WTC11 (cell line): ENCODE data around the gene KIAA1958. TPM values are rescaled to one million over a fixed set of nuclear protein-coding genes. Genes with fewer than 3 reads are reported as not detected.

Experiments used
- ATAC-seq: fragments of 200-7000 bp; cut with Tn5 transposase; 2 replicates; pipeline ENCODE4 v1.10.0; 2021; ENCODE audit warnings: mild to moderate bottlenecking, moderate library complexity
- CTCF ChIA-PET: fragments of 300-600 bp; sonication (Branson Sonifier 250); formaldehyde crosslinking; loops from one replicate; lab custom pipeline; 2021; ENCODE audit warnings: antibody characterized with exemption; lab: Charles Lee
- POLR2A ChIA-PET: fragments of 350-600 bp; sonication (Branson Sonifier 250); formaldehyde crosslinking; loops from one replicate; lab custom pipeline; 2021; ENCODE audit warnings: antibody characterized with exemption; lab: Charles Lee
- DNase-seq: peaks from one replicate; pipeline ENCODE4 v3.0.0; 2021; ENCODE audit warnings: low spot score
- H3K27ac Mint-ChIP-seq: 2 replicates; pipeline ENCODE4 v1.8.0; 2021; ENCODE audit warnings: mixed read lengths
- H3K27me3 Mint-ChIP-seq: 2 replicates; pipeline ENCODE4 v1.8.0; 2021; ENCODE audit warnings: low read depth, mild to moderate bottlenecking, moderate library complexity, mixed read lengths
- H3K36me3 Mint-ChIP-seq: 2 replicates; pipeline ENCODE4 v1.8.0; 2021; ENCODE audit warnings: mixed read lengths
- H3K4me1 Mint-ChIP-seq: 2 replicates; pipeline ENCODE4 v1.8.0; 2022; ENCODE audit warnings: mixed read lengths
- H3K4me3 Mint-ChIP-seq: 2 replicates; pipeline ENCODE4 v1.8.0; 2021; ENCODE audit warnings: mild to moderate bottlenecking, moderate library complexity, mixed read lengths
- H3K9me3 Mint-ChIP-seq: 2 replicates; pipeline ENCODE4 v1.8.0; 2021; ENCODE audit warnings: mixed read lengths
- CREB1 ChIP-seq: sonication (generic); formaldehyde crosslinking; IDR thresholded peaks from 2 replicates; pipeline ENCODE4 v1.8.0; 2023; ENCODE audit warnings: mild to moderate bottlenecking, missing genetic modification reagents
- CTCF ChIP-seq: fragments of 200-600 bp; IDR thresholded peaks from 2 replicates; pipeline ENCODE4 v1.8.0; 2022; ENCODE audit warnings: antibody characterized with exemption
- FOXJ3 ChIP-seq: sonication (generic); formaldehyde crosslinking; IDR thresholded peaks from 2 replicates; pipeline ENCODE4 v1.9.0; 2021; ENCODE audit warnings: missing genetic modification reagents, mild to moderate bottlenecking, borderline replicate concordance
- FOXP1 ChIP-seq: sonication (generic); formaldehyde crosslinking; IDR thresholded peaks from 2 replicates; pipeline ENCODE4 v1.8.0; 2022; ENCODE audit warnings: missing genetic modification reagents, mild to moderate bottlenecking, moderate library complexity, borderline replicate concordance
- HMGXB4 ChIP-seq: sonication (generic); formaldehyde crosslinking; IDR thresholded peaks from 2 replicates; pipeline ENCODE4 v1.8.1; 2023; ENCODE audit warnings: mild to moderate bottlenecking, moderate library complexity, missing genetic modification reagents
- IRF1 ChIP-seq: sonication (generic); formaldehyde crosslinking; IDR thresholded peaks from 2 replicates; pipeline ENCODE4 v1.8.0; 2023; ENCODE audit warnings: missing genetic modification reagents
- JUN ChIP-seq: sonication (generic); formaldehyde crosslinking; IDR thresholded peaks from 2 replicates; pipeline ENCODE4 v1.8.0; 2023; ENCODE audit warnings: mild to moderate bottlenecking, missing genetic modification reagents
- MAX ChIP-seq: sonication (generic); formaldehyde crosslinking; IDR thresholded peaks from 2 replicates; pipeline ENCODE4 v1.8.0; 2022; ENCODE audit warnings: mild to moderate bottlenecking, missing genetic modification reagents
- NFATC4 ChIP-seq: fragments of 250-450 bp; sonication (Bioruptor Pico); IDR thresholded peaks from 2 replicates; pipeline ENCODE4 v1.9.0; 2021; ENCODE audit warnings: mild to moderate bottlenecking
- NFYB ChIP-seq: sonication (generic); formaldehyde crosslinking; conservative IDR thresholded peaks from 2 replicates; pipeline ENCODE4 v1.8.0; 2022; ENCODE audit warnings: low read depth, missing genetic modification reagents
- NR2C2 ChIP-seq: sonication (generic); formaldehyde crosslinking; IDR thresholded peaks from 2 replicates; pipeline ENCODE4 v1.8.0; 2022; ENCODE audit warnings: mild to moderate bottlenecking, missing genetic modification reagents
- SMAD3 ChIP-seq: sonication (generic); formaldehyde crosslinking; IDR thresholded peaks from 2 replicates; pipeline ENCODE4 v1.8.0; 2022; ENCODE audit warnings: missing genetic modification reagents, mild to moderate bottlenecking, borderline replicate concordance
- STAT6 ChIP-seq: sonication (generic); formaldehyde crosslinking; conservative IDR thresholded peaks from 2 replicates; pipeline ENCODE4 v1.8.1; 2023; ENCODE audit warnings: mild to moderate bottlenecking, low read depth, missing genetic modification reagents, moderate library complexity
- TEAD4 ChIP-seq: sonication (generic); formaldehyde crosslinking; IDR thresholded peaks from 2 replicates; pipeline ENCODE4 v1.8.0; 2022; ENCODE audit warnings: mild to moderate bottlenecking, missing genetic modification reagents
- TP53 ChIP-seq: sonication (generic); formaldehyde crosslinking; IDR thresholded peaks from 2 replicates; pipeline ENCODE4 v1.8.1; 2023; ENCODE audit warnings: mild to moderate bottlenecking, missing genetic modification reagents
- ZNF121 ChIP-seq: sonication (generic); formaldehyde crosslinking; IDR thresholded peaks from 2 replicates; pipeline ENCODE4 v1.8.0; 2023; ENCODE audit warnings: missing genetic modification reagents
- ZNF138 ChIP-seq: sonication (generic); formaldehyde crosslinking; conservative IDR thresholded peaks from 2 replicates; pipeline ENCODE4 v1.8.1; 2022; ENCODE audit warnings: mild to moderate bottlenecking, moderate library complexity, missing genetic modification reagents
- ZNF263 ChIP-seq: sonication (generic); formaldehyde crosslinking; IDR thresholded peaks from 2 replicates; pipeline ENCODE4 v1.8.1; 2022; ENCODE audit warnings: low read depth, mild to moderate bottlenecking, moderate library complexity, missing genetic modification reagents
- ZNF396 ChIP-seq: fragments of 250-450 bp; sonication (Bioruptor Pico); IDR thresholded peaks from 2 replicates; pipeline ENCODE4 v1.8.0; 2021; ENCODE audit warnings: mild to moderate bottlenecking, moderate library complexity, borderline replicate concordance
- total RNA-seq: library from RNA; stranded (reverse); gene quantifications from 3 replicates; pipeline ENCODE4 v1.2.3, GENCODE V29; 2021
- TF ChIP-seq, protein P1 (sequence below): fragments of 250-450 bp; sonication (Bioruptor Pico); IDR thresholded peaks from 2 replicates; pipeline ENCODE4 v1.9.0; 2021; ENCODE audit warnings: moderate library complexity, mild to moderate bottlenecking, inconsistent platforms, borderline replicate concordance
- TF ChIP-seq, protein P2 (sequence below): sonication (generic); formaldehyde crosslinking; IDR thresholded peaks from 2 replicates; pipeline ENCODE4 v1.8.1; 2023; ENCODE audit warnings: mild to moderate bottlenecking, missing genetic modification reagents
- TF ChIP-seq, protein P3 (sequence below): sonication (generic); formaldehyde crosslinking; conservative IDR thresholded peaks from 2 replicates; pipeline ENCODE4 v1.8.1; 2022; ENCODE audit warnings: mild to moderate bottlenecking, missing genetic modification reagents

KIAA1958 gene
- total RNA-seq, 1 experiment from 2014 or later: 41.0 TPM

GRCh38 chr9:112489039-112489546 lies 2.5 kb downstream of the KIAA1958 start (continued):
- TF ChIP-seq, protein P1, sequence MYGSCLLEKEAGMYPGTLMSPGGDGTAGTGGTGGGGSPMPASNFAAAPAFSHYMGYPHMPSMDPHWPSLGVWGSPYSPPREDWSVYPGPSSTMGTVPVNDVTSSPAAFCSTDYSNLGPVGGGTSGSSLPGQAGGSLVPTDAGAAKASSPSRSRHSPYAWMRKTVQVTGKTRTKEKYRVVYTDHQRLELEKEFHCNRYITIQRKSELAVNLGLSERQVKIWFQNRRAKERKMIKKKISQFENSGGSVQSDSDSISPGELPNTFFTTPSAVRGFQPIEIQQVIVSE (CRISPR knock-in tag): no peak
- TF ChIP-seq JUN (CRISPR knock-in tag) (no peak), CTCF (no peak), FOXP1 (CRISPR knock-in tag) (no peak)

DNA sequence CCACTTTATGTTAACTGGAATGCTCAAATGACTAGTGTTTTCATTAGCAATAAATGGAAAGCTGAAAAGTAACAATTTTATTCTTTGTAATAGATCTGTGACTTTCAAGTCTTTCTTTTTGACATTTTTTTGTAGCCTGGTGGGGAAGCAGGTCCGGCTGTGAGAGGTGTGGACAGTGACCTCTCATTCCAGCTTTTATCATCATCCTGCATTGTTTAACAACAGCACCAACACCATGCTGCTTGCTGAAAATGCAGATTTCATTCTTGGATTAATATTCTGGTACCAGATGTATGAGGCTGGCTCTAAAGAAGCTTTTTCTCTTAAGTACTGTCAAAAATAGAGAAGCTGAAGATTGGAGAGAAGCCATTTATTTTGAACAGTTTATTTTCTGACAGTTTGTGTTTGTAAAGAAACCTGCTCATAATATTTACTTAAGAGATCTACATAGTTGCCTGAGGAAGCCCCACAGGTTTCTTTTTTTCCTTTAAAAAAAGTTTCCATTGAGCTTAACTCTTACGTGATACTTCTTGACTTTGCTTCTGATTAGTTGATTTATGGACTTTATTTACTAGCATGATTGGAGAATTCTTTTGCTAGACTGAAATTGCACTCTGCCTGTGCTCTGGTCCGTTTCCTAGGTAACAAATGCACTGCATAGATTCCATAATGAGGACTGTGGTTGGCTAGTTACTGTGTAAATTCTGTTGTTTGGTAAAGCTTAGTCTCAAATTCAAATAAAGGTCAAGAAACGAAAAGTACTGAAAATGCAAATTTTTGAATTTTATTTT lies 3.4 kb downstream of the KIAA1958 start:
- CTCF ChIA-PET: no interaction called here
- H3K4me3 Mint-ChIP-seq: peak overlapping the region; percentile 94
- peak overlapping the region; percentile 84 for H3K27ac Mint-ChIP-seq
- no peaks in the 10 kb centered on the region for H3K27me3 Mint-ChIP-seq
- POLR2A ChIA-PET: interaction anchor here (0.5 kb wide), 1 partner anchor 566 kb away, joined by 4 read pairs; no protein-coding TSS in a partner anchor
- no peak for ATAC-seq
- TF ChIP-seq SMAD3 (no peak), NR2C2 (CRISPR knock-in tag) (no peak), MAX (CRISPR knock-in tag) (no peak), ZNF121 (no peak), ZNF263 (no peak), NFYB (CRISPR knock-in tag) (no peak)
- TF ChIP-seq, protein P2, sequence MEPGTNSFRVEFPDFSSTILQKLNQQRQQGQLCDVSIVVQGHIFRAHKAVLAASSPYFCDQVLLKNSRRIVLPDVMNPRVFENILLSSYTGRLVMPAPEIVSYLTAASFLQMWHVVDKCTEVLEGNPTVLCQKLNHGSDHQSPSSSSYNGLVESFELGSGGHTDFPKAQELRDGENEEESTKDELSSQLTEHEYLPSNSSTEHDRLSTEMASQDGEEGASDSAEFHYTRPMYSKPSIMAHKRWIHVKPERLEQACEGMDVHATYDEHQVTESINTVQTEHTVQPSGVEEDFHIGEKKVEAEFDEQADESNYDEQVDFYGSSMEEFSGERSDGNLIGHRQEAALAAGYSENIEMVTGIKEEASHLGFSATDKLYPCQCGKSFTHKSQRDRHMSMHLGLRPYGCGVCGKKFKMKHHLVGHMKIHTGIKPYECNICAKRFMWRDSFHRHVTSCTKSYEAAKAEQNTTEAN: no peak
- no peak for DNase-seq
- H3K4me1 Mint-ChIP-seq: peaks cover 45% of the 10 kb centered on the region
- H3K9me3 Mint-ChIP-seq: peaks cover 22% of the 10 kb centered on the region
- peaks cover 31% of the 10 kb centered on the region for H3K36me3 Mint-ChIP-seq

DNA sequence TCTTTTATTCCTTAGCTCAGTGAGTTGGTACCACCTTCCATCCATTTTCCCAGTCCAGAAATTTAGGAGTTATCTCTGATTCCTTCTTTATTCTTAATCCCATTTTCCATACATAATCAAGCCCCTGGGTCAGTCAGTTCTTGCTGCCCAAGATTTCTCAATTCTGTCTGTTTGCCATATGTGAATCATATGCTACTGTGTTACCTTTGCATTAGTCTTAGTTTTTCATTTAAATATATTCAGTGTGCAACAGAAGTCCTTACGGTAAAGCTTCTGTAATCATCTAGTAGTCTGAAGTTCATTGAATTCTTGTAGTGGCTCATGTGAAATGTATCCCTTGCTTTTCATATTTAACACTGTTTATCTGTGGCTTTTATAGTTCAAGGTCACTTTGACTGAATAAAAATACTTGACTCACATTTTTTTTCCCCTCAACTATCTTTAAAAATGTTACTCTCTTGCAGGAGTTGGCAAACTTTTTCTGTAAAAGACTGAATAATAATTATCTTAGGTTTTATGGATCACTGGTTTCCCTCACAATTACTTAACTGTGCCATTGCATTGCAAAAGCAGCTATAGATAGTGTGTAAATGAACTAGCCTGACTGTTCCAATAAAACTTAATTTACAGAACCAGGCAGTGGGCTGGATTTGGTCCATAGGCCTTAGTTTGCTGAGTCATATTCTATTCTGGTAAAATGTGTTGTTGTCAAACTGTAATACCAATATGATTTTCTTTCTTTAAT lies 6.9 kb downstream of the KIAA1958 start:
- POLR2A ChIA-PET: no interaction called here
- H3K27me3 Mint-ChIP-seq: no peaks in the 10 kb centered on the region
- H3K36me3 Mint-ChIP-seq: peaks cover 43% of the 10 kb centered on the region
- DNase-seq (no peak), ATAC-seq (no peak)
- H3K4me1 Mint-ChIP-seq: peaks cover 52% of the 10 kb centered on the region
- CTCF ChIA-PET: no interaction called here
- H3K4me3 Mint-ChIP-seq: no peak overlapping the region
- H3K9me3 Mint-ChIP-seq: peaks cover 27% of the 10 kb centered on the region
- H3K27ac Mint-ChIP-seq: peak overlapping the region; percentile 9; the same call in 1 of the 2 replicates
- no peak for TF ChIP-seq NR2C2 (CRISPR knock-in tag)
- no peak for TF ChIP-seq ZNF138
- TF ChIP-seq ZNF396: no peak
- TF ChIP-seq CREB1 (CRISPR knock-in tag): no peak
- TF ChIP-seq ZNF121: no peak
- TF ChIP-seq IRF1 (CRISPR knock-in tag): no peak
- no peak for TF ChIP-seq NFATC4 (CRISPR knock-in tag)
- TF ChIP-seq, protein P3, sequence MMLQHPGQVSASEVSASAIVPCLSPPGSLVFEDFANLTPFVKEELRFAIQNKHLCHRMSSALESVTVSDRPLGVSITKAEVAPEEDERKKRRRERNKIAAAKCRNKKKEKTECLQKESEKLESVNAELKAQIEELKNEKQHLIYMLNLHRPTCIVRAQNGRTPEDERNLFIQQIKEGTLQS (CRISPR knock-in tag): no peak
- no peak for TF ChIP-seq STAT6 (CRISPR knock-in tag)
- no peak for TF ChIP-seq HMGXB4 (CRISPR knock-in tag)
- no peak for TF ChIP-seq TEAD4 (CRISPR knock-in tag)
- no peak for TF ChIP-seq FOXJ3 (CRISPR knock-in tag)
- no peak for TF ChIP-seq TP53 (CRISPR knock-in tag)
